HG03064 (cell line): Measurements from ENCODE around the gene EFNA5.
"Not testable (repeated sequence)": the region's sequence is repeated elsewhere in the genome, so short reads cannot be mapped to it uniquely, and the experiment has no call there.

Experiments
- ATAC-seq: cut with Tn5 transposase; IDR thresholded peaks from one replicate; pipeline ENCODE4 v1.9.1; 2021; ENCODE audit warnings: low read depth; ENCODE audit not compliant: unreplicated experiment

The EFNA5 gene

DNA sequence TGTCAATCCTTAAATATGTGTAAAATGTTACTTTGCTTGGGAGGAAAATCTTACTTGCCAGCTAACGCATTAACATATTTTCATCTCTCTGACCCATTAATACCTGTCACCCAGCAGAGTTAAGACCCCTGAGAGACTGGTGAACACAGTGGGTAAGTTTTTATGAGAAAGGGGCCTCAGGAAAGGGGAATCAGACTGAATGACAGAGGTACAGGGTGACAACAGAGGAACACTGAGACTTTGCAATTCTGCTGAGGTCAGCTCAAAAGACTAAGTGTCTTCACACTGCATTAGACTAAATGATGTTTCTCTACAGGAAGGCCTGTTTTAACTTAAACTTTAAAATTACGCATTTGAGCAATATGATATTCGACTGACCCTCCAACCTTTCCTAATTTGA lies 223.8 kb downstream of the EFNA5 start:
- no peak for ATAC-seq

DNA sequence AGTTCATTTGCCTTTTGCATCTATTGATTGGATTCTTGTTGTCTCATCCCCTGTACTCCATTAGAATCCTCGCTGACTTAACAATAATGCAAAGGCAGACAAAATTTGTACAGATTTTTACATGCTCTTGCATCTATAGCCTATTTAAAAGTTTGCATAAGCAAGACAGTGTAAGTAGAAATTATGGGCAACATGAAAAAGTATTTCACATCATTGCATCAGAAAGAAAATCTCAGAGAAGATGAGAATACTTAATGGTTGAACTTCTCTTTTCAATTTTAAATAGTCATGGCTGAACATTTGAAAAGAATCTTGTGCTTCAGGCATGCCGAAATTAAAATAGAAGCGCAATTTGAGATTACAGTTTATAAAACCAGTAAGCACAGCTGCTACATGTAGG lies 226.4 kb downstream of the EFNA5 start:
- no peak for ATAC-seq

DNA sequence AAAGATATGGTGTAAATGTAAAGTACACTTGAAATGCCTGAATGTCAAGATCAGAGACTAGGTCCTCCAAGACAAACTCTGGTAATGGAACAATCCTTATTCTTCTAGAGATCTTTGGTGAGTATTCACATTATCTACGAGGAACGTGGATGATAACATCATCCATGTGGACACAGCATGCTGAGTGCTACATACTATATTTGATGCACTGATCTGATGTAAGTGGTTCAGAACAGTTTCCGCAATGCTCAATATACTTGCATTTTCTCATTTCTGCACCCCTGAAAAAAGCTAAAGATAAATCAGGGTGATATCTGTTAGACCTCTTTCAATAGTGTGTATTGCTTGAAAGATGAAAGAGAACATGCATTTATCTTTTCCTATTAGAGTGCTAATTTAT lies 226.8 kb downstream of the EFNA5 start:
- no peak for ATAC-seq

DNA sequence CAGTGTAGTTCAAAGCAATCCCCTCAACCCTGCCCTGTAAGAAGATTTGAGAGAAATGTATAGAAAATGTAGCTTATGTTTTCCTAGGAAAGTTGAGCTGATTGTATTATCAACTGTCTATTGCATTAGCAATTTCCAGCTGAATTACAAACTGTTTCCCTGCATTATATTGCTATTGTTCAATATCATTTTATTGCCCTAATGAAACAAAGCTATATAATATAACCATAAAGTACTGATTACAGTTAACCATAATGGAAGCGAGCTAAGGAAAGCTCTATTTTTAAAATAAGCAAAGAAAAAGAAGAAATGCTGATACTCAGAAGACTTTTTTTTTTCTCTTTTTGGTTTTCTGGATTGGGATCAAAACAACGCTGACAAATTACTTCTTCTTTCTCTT lies 228.3 kb downstream of the EFNA5 start:
- no peak for ATAC-seq

DNA sequence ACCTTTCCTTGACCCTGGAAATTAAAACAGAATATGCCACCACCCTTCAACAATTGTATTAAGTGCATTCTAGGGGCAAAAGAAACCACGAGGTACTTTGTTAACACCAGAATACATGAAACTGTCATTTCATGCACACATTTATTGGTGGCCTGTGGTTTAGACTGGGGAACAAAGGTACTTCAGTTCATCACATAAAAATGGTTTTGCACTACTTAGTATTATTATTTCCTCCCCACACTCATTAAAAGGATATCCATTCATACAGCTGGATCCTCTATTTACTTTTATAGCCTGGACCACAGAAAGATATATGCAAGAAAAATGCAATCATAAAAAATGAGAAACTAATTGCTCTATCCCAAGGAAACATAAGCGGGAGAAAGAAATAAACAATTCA lies 230.9 kb downstream of the EFNA5 start:
- no peak for ATAC-seq

DNA sequence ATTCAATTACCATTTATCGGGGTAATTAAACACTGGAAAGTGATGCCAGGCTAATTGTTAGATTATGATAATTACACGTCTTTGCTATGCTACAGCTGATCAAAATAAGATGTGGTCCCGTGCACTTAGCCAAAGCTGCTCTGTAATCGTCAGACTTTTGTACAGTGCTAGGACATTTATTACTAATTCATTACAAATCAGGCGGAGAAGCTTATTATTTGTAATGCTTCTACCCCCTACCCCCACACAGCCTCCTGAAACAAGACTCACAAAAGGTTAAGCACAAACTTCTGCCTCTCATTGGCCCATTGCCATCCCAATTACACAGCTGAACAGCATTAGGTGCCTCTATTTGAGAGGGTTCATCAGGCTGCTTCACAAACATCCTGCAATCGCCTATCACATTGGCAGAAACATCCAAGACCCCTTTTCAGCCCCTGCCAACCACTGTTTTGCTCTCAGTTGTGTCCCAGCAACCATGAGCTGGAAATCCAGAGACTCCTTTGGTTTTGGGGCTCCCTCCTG lies 232.7 kb downstream of the EFNA5 start:
- ATAC-seq, result no peak

DNA sequence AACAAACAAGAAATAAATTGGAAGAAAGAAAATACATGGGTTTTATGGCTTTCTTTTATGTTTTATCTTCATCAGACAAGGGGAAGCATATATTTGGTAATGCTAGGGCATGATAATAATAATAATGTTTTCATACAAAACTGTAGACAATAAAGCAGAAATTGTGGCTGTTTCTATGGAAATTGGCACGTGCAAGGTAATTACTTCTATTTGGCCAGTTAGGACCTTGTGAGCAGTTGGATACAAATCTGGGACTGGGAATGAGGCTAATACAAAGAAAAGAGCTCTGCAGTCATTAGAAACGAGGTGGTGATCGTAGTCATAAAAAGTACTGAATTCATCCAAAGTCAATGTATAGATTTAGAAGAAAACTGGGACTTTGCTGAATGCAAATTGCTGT lies 233.6 kb downstream of the EFNA5 start:
- no peak for ATAC-seq

DNA sequence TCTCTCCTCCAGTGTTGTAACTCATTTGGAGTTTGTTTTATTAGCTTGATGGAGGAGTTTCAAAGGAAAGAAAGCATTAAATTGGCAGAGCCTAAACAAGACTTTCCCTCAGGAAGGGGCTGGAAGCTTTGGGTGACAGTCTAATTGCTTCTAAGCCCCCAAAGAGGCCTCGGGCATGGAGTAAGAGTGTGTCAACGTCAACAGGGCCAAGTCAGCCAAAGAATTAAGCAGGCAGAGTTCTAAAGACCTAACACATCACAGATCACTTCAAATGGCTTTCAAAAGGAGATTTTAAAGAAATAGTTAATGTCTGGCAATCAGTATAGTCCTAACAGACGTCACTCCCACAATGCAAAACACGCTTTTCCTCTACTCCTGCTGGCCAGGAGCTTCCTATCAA lies 234.5 kb downstream of the EFNA5 start:
- ATAC-seq, result no peak

DNA sequence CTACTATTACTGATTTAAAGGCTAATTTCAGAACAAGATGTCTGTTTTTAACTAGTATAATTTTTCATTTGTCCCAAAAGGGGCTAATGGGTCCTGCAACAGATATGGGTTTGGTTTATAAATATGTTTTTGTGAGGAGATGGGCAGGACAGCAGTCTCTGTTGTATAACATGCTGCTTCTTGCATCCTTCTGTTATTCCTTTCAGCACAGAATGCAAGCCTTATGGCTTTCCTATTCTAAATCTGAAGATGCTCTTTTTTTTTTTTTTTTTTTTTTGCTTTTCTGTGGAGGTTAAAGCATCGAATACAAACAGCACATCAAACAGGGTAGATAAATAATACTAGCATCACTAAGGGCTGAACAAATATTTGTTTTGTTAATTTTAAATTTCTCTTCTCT lies 235.7 kb downstream of the EFNA5 start:
- no peak for ATAC-seq

DNA sequence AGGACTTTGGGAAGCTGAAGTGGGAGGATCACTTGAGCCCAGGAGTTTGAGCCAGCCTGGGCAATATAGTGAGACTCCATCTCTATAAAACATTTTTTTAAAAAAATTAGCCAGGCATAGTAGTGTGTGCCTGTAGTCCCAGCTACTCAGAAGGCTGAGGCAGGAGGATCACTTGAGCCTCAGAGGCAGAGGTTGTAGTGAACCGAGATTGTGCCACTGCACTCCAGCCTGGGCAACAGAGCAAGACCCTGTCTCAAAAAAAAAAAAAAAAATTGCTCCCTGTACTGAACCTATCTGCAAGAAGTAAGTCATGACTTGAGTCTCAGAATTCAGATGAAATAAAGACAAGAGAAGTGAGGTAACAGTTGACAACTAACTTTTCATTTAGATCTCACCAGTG lies 237.1 kb downstream of the EFNA5 start:
- not testable (repeated sequence) for ATAC-seq

DNA sequence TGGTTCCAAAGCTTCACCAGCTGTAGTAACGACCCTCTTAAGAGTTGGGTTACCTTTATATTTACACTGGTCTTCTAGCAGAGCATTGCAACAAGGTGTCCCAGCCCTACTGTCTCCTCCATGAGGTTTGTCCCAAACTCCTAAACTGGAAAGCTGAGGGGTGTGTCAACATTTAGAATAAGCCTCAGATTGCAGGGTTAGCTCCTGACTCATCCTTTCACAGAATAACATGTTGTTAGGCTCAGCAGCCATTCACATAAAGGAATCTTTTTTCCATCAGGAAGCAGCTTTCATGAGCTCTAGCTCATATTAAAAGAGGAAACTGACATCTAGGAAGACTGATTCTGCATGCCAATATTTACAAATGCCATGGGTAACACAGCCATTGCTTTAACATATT lies 238.7 kb downstream of the EFNA5 start:
- no peak for ATAC-seq

DNA sequence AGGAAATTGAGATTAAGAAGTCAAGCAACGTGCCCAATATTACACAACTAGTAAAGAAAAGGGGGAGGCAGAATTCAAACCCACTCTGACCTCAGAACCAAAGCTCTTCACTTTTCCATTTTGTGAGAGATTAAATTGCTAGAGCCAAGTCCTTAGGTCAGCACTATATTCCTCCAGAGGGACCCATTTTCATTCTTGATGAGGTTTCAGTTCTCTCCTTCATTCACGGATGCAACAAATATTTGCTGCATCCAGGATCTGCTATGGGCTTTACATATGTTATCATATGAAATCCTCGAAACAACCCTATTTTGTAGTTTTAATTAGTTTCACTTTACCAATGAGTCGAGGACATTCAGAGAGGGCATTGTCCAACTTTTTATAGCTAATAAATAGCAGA lies 239.2 kb downstream of the EFNA5 start:
- no peak for ATAC-seq

DNA sequence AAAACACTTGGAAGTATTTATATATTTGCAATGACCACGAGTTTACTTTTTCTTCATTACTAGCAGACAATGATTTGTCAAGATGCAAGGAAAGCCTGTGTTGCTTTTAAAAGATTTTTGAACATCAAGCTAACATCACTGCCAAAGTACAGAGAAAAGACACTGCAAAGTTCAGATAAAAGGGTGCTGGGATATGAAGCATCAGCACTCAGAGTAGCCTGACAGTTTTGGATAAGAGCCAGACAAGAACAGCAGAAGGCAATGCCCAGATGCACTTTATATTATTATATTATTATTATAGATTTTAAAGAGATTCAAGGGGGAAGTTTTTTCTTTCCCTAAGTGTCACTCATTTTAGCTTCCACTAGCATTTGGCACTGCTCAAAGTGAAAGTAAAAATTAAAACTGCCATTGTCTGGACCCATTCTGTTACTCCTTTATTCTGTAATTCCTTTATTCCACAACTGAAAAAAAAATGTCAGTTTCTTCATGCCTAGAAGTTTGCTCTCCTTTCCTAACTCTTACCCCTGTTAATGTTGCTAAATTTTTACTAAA lies 240.6 kb downstream of the EFNA5 start:
- ATAC-seq, result no peak

DNA sequence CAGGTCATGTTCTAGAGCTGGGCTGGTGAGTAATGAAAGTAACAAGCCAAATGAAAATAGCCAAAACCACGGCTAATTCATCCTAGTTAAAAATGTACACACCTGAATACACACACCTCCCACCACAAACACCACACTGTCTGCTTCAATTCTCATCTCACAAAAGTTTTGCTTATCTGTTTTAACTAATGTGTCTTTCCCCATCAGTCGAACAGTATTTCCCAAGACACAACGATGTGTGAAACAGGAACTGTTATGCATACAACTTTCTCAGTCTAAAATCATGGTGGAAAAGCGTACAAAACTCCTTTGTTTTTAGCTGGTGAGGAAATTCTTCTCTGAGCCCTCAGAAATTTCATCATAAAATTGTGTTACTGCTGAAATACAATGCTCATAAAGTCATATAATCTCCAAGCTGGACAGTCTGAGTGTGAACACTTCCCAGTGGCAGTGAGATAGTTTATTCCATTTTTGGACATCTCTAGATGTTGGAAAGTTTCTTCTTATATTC lies 242.4 kb downstream of the EFNA5 start:
- no peak for ATAC-seq

DNA sequence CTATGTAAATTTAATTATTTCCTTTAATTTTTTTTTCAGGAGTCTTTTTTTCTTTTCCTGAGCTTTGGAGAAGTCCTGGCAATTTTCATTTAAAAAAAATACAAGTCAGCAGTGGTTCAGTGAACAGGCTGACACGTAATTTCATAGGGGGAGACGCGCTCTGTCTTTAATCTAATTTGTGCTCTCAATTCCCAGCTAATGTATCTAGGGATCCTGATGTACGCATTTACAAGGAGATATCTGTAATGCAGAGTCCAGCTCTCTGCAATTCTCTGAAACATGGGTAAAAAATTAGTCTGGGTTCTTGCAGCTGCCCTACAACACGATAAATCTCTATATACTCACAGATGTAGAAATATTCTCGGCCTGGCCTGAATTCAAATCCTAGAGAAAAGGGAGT lies 243.9 kb downstream of the EFNA5 start:
- ATAC-seq, result no peak

DNA sequence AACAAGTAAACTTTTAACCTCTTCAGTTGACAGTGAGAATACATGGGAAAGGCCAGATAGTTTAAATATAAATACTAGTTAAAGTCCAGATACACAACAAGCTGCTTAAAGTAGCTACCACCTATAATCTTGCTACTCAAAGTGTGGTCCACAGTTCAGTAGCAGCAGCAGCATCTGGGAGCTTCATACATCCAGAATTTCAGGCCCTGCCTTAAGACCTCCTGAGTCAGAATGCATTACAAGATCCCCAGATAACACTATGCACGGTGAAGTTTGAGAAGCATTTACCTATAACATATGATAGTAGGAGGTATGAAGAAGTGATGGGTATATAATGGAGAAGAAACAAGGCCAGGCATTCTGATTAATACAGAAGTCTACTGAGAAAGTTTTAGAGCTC lies 244.5 kb downstream of the EFNA5 start:
- ATAC-seq, result no peak

DNA sequence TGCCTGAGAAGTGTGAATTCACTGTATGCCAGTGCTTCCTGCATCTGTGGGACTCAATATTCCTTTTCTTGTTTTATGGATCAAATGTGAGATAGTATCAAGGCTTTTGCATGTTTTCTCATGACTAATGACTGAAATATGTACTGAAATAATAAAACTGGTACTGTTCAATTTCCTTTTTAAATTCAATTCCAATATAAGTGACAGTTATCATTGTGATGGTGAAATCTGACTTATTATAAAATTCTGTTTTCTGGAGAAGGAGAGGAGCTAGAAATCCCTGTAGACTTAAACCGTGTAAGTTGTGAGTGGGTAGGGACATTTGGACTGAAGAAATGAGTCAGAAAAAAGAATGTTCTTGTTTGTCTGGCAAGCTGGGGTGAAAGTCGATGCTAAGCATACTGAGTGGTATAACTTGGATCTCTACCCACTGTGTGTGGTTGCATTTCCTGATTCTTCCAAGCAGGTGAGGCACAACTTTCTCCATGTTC lies 245.2 kb downstream of the EFNA5 start:
- ATAC-seq, result no peak

DNA sequence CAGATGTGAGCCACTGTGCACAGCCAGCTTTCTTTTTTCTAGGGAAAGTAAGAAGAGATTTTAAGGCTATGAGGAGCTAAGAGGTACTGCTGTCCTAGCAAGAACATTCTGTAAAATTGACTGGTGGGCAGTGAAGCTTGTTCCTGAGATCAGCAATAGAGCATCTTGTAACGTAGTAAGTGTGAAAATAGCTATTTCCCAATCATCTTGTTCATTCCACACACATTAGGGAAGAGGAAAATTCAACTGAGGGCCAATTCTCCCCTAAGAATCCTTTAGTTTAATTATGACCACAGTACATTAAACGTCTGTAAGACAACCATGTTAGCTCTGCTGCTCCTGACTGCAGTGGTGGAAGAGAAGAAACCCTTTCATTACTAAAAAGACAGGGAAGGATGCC lies 246.2 kb downstream of the EFNA5 start:
- ATAC-seq, result no peak

DNA sequence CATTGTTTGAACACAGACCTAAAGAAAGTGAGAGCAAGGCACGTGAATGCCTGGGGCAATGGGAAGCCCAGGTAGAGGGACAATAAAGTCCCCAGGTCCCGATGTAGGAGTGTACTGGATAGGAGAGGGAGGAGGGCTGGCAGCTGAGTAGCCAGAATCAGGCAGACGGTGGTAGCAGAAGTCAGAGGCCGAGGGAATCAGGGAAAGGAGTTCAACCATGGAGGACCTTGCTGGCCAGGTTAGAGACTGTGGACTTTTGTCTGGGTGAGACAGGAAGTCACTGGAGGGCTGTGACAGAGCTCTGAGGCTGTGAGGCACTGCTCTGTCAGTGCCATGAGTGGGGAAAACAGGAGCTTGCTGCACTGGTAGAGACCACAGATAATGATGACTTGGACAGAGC lies 248.2 kb downstream of the EFNA5 start:
- no peak for ATAC-seq

DNA sequence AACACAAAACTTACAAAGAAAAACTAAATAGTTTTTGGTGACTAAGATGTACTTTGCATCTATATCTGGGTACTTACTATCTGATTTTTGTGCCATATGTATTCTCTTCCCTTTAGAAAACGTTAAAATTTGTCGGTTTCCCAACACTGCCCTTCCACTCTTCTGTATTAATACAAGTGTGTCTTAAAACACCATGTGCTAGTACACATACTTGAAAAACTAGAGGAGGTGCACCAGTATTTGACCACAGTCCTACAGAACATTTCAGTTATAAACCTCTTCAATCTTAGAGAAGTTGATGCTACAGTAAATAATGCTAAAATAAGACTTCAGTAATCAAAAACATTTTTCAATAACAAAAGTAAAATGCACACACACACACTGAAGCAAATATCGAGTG lies 251.2 kb downstream of the EFNA5 start:
- ATAC-seq, result no peak

DNA sequence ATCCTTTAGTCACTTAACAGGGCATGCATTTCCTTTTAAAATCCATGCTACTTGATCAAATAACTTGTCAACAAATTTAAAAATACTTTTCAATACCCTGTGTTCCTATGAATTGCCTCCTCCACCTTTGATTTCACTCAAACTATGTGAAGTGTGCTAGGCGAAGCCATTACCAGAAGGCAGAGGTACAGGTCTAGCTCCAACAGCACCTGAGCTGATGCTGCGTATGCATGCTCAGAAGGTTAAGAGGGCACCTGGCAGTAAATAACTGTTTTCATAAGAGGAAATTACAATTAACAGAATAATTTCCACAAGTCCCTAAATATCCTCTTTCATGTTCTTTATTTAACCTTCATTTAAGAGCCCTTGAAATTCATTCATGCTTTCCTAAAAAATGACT lies 251.8 kb downstream of the EFNA5 start:
- no peak for ATAC-seq

DNA sequence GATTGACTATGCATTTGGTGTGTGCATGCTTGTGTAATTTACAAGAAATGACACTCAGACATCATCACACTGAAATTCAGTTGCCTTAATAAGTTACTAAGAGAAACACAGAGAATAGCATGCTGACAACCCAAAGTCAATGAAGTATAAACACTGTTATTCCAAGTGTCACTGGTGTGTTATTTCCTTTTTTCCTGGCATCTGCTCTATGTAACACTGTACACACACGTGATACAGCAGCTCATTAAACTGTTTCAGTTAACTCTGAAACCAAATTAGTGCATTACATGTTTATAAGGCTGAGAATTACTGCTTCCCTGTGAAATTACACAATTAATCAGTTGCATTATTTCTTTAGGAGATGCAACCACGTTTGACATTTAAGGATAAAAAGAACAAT lies 252.7 kb downstream of the EFNA5 start:
- no peak for ATAC-seq

DNA sequence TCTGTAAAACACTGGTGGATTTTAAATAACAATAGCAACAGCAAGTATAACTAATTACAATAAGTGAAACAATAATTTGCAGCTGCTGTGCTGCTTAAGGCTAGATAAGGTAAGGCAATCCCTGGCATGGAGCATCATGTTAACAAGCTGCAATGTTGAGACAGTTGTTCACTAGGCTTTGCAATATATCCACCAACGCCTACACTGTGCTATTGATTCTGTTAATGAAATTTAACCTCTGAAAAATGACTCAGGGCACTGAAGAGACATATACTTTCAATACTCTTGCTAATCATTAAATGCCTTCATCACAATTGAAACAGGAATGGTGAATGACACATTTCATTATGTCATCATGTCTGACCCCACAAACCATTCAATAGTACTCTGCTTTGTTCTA lies 255.0 kb downstream of the EFNA5 start:
- no peak for ATAC-seq
